A549 (cell line): ENCODE data around the gene RNF26. TPM values are rescaled to one million over a fixed set of nuclear protein-coding genes. Genes with fewer than 3 reads are reported as not detected.

Experiments used
- ATAC-seq, 2 experiments: fragments of 200-7000 bp in 1 of 2; fragments of >200 bp in 1 of 2; cut with Nextera tagmentation in 1 of 2; cut with Tn5 transposase in 1 of 2; 3 replicates each; pipeline versions ENCODE4 v1.8.0 to v1.9.1; 2018 to 2020; ENCODE audit warnings: mild to moderate bottlenecking in 1 of 2, moderate library complexity in 1 of 2
- CTCF ChIA-PET: fragments of 300-600 bp; sonication (Branson Sonifier 250); formaldehyde crosslinking; extraction: SDS; loops from one replicate; lab custom pipeline; 2021; ENCODE audit warnings: antibody characterized with exemption, inconsistent platforms; lab: Yijun Ruan, JAX
- POLR2A ChIA-PET: fragments of 350-600 bp; formaldehyde crosslinking; extraction: SDS; loops from one replicate; lab custom pipeline; 2021; ENCODE audit warnings: antibody characterized with exemption, inconsistent platforms; lab: Yijun Ruan, JAX
- DNase-seq, 2 experiments: peaks; one replicate each; pipeline versions ENCODE4 v3.0.0 to v3.0.0-alpha.2; 2011 to 2016; ENCODE audit warnings: low read depth in 1 of 2, low spot score in 1 of 2
- FAIRE-seq: peaks from 2 replicates; lab custom pipeline; 2011; peaks lifted over from hg19 to GRCh38; lab: Jason Lieb, UNC
- H3K27ac ChIP-seq, 2 experiments: fragments of >200 bp; sonication (Bioruptor Twin); formaldehyde crosslinking; 3 replicates each; pipeline ENCODE4 v1.5.1; 2016 to 2017
- H3K4me1 ChIP-seq: fragments of >200 bp; sonication (Bioruptor Twin); formaldehyde crosslinking; 3 replicates; pipeline ENCODE4 v1.6.1; 2016
- H3K4me2 ChIP-seq: fragments of >200 bp; sonication (Bioruptor Twin); formaldehyde crosslinking; 3 replicates; pipeline ENCODE4 v1.6.1; 2016
- H3K4me3 ChIP-seq: fragments of >200 bp; sonication (Bioruptor Twin); formaldehyde crosslinking; 3 replicates; pipeline ENCODE4 v1.5.1; 2016
- H3K9me3 ChIP-seq: fragments of >200 bp; sonication (Bioruptor Twin); formaldehyde crosslinking; 3 replicates; pipeline ENCODE4 v1.6.1; 2016
- CBX2 ChIP-seq: fragments of 200-600 bp; sonication (generic); IDR thresholded peaks from 2 replicates; pipeline ENCODE4 v1.6.1; 2016; ENCODE audit warnings: low read depth, mild to moderate bottlenecking, borderline replicate concordance
- CEBPB ChIP-seq, 2 experiments: fragments of >200 bp in 1 of 2; sonication (Bioruptor Twin) in 1 of 2; formaldehyde crosslinking in 1 of 2; IDR thresholded peaks; 2 replicates each; pipeline ENCODE4 v1.6.1; 2012 to 2016
- EHMT2 ChIP-seq: fragments of 200-600 bp; sonication (generic); IDR thresholded peaks from 2 replicates; pipeline ENCODE4 v1.6.1; 2016; ENCODE audit warnings: antibody characterized with exemption, low read depth, mild to moderate bottlenecking, moderate library complexity
- ELK1 ChIP-seq: fragments of 150-350 bp; IDR thresholded peaks from 2 replicates; pipeline ENCODE4 v1.6.1; 2014; ENCODE audit warnings: low read depth, mild to moderate bottlenecking, low read length
- FOXS1 ChIP-seq: fragments of 250-450 bp; sonication (Bioruptor Pico); IDR thresholded peaks from 2 replicates; pipeline ENCODE4 v1.5.0; 2020; ENCODE audit warnings: mild to moderate bottlenecking, moderate library complexity
- HMGXB4 ChIP-seq: fragments of 250-450 bp; sonication (Bioruptor Pico); IDR thresholded peaks from 2 replicates; pipeline ENCODE4 v1.5.0; 2021; ENCODE audit warnings: mild to moderate bottlenecking, moderate library complexity, borderline replicate concordance
- JUN ChIP-seq, 2 experiments: fragments of >200 bp; sonication (Bioruptor Twin); formaldehyde crosslinking; IDR thresholded peaks; 2 replicates in 1 of 2; 3 replicates in 1 of 2; pipeline ENCODE4 v1.6.1; 2016 to 2017
- JUNB ChIP-seq: fragments of >200 bp; sonication (Bioruptor Twin); formaldehyde crosslinking; IDR thresholded peaks from 2 replicates; pipeline ENCODE4 v1.6.1; 2016
- MAFK ChIP-seq: fragments of 450-650 bp; IDR thresholded peaks from 2 replicates; pipeline ENCODE4 v1.6.1; 2014; ENCODE audit not compliant: partially characterized antibody
- PBX3 ChIP-seq: IDR thresholded peaks from 2 replicates; pipeline ENCODE4 v1.6.1; 2012
- POLR2A ChIP-seq: IDR thresholded peaks from 2 replicates; pipeline ENCODE4 v1.6.1; 2012; ENCODE audit warnings: mild to moderate bottlenecking, low read length
- SREBF2 ChIP-seq: fragments of 450-650 bp; IDR thresholded peaks from 2 replicates; pipeline ENCODE4 v1.6.1; 2014; ENCODE audit warnings: mild to moderate bottlenecking, moderate library complexity
- ZC3H11A ChIP-seq: fragments of 450-650 bp; IDR thresholded peaks from 2 replicates; pipeline ENCODE4 v1.6.1; 2014; ENCODE audit warnings: antibody characterized with exemption, mild to moderate bottlenecking
- ZFP36 ChIP-seq: fragments of 450-650 bp; IDR thresholded peaks from 2 replicates; pipeline ENCODE4 v1.6.1; 2014; ENCODE audit warnings: borderline replicate concordance; ENCODE audit not compliant: partially characterized antibody
- WGBS: methylation state at CpG from one replicate; pipeline ENCODE4 v1.1.6; 2017; ENCODE audit errors: missing lambda C conversion rate; 5-methylcytosine and 5-hydroxymethylcytosine counted together
- polyA plus RNA-seq, 4 experiments: library from polyadenylated mRNA; depleted of rRNA in 3 of 4; stranded (reverse); fragments of >200 nt; fragmentation: RNase III in 1 of 4; extraction: RNeasy Plus Mini Kit Qiagen cat#74134 plus additional on column Dnase treatment in 1 of 4; gene quantifications; 2 replicates in 3 of 4; 3 replicates in 1 of 4; pipeline ENCODE4 v1.2.3, GENCODE V29; 2011 to 2017

RNF26 gene
- polyA plus RNA-seq, 2 of the 4 experiments (the other 2 are of a cell fraction): 23.5 to 26.5 TPM

GRCh38 chr11:119357074-119357473 lies 22.7 kb downstream of the RNF26 start (continued):
- no peak for TF ChIP-seq FOXS1
- TF ChIP-seq ZC3H11A: no peak
- TF ChIP-seq EHMT2: no peak

- Histone ChIP-seq H3K27ac (peak overlapping the region in 1 of 2 experiments; percentile 71; a peak in 4 of 6 replicates), H3K9me3 (no peaks in the 10 kb centered on the region), H3K4me2 (no peak overlapping the region), H3K4me3 (no peak overlapping the region), H3K4me1 (peaks cover 52% of the 10 kb centered on the region)
- WGBS: 83% methylated on average over 10 of the region's 10 CpGs
- FAIRE-seq: no peak
- TF ChIP-seq CEBPB (IDR thresholded peaks at IDR 0.05) (no peak), SREBF2 (no peak), CBX2 (no peak), POLR2A (no peak), ELK1 (no peak), ZFP36 (no peak), HMGXB4 (CRISPR knock-in tag) (no peak)
- ChIA-PET POLR2A (no interaction called here), CTCF (interaction anchor here (1.3 to 5.8 kb wide), 9 partner anchors 13 to 115 kb away, joined by 3 to 341 read pairs (median 22); partner anchors contain the start of genes C1QTNF5 and USP2)
- no peak for ATAC-seq
- no peak for DNase-seq
Measured at GRCh38 chr11:119359365-119360214, 25.3 kb downstream of the RNF26 start.

GRCh38 chr11:119361056-119361787 lies 26.9 kb downstream of the RNF26 start:
- POLR2A ChIA-PET: interaction anchor here (0.5 to 1.2 kb wide), 2 partner anchors 15 to 20 kb away, joined by 3 to 5 read pairs; partner anchors contain the start of gene USP2
- FAIRE-seq: no peak

More at GRCh38 chr11:119361056-119361787, 26.9 kb downstream of the RNF26 start:
- Histone ChIP-seq H3K27ac (peak overlapping the region; percentile 71 to 72), H3K9me3 (no peaks in the 10 kb centered on the region), H3K4me1 (peaks cover 55% of the 10 kb centered on the region), H3K4me3 (0 out of 3 replicates have a peak overlapping the region, but pooled peaks have one; percentile 15), H3K4me2 (peak overlapping the region; percentile 69)
- 8% methylated on average over 8 of the region's 8 CpGs for WGBS
- DNase-seq: peak; percentile 57 to 74
- ATAC-seq: peak; percentile 79 to 85
- TF ChIP-seq PBX3: no peak
- peak in 1 of 2 experiments; percentile 23; a peak in 1 of 4 replicates for TF ChIP-seq CEBPB (IDR thresholded peaks at IDR 0.05)
- TF ChIP-seq JUN (IDR thresholded peaks at IDR 0.05): peak; percentile 26 to 42; a peak in 1 of 5 replicates
- peak; percentile 3 for TF ChIP-seq MAFK
- TF ChIP-seq JUNB: peak; percentile 36; the same call in 1 of the 2 replicates
- CTCF ChIA-PET: interaction anchor here (0.6 to 5.8 kb wide), 13 partner anchors 8 to 747 kb away, joined by 3 to 98 read pairs (median 4); partner anchors contain the start of gene USP2
